SH-SY5Y (cell line): Measurements from ENCODE around the gene FBRSL1.

Experiments used
- GATA2 ChIP-seq: IDR thresholded peaks from 2 replicates; pipeline ENCODE4 v1.6.1; 2011; ENCODE audit warnings: mild to moderate bottlenecking, low read depth, low read length
- GATA3 ChIP-seq: IDR thresholded peaks from 2 replicates; pipeline ENCODE4 v1.6.1; 2011; ENCODE audit warnings: low read depth, mild to moderate bottlenecking, low read length, moderate library complexity

DNA sequence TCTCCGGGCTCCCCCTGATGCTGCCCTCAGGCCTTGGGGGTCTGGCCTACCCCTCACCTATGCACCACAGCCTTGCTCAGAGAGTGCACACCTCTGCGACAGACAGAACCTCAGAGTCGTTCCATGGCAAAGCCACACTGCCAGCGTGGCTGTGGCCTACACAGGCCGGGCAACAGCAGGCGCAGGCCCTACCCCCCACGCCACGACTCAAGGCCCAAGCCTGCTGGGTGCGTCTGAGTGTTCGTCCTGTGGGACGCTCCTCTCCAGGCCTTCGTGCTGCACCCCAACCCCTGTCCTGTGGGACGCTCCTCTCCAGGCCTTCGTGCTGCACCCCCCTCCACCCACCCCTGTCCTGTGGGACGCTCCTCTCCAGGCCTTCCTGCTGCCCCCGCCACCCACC lies 66.3 kb downstream of the FBRSL1 start:
- TF ChIP-seq GATA3 (no peak), GATA2 (no peak)
